ENCODE results near the gene IFI16.
"Not testable (repeated sequence)": the region's sequence is repeated elsewhere in the genome, so short reads cannot be mapped to it uniquely, and the experiment has no call there.

IFI16 gene

DNA sequence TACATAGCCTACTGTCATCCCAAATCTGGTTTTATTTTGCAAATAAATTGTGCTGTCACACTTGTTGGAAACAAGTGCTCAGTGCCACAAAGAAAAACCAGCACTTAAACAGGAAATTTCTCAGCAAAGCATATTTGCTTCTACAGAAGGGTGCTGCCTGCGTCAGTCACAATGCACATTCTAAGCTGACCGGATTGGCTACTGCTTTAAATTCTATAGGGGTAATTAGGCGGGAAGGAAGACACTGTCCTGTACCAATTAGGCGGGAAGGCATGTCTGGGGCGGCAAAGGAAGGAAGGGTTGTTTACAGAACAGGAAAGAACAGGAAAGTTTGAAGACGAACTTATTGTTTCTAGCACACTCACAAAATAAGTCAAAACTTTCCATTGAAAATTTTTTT is 2.8 kb downstream of the IFI16 start:
- peak; percentile 60 for ATAC-seq (replicated peaks)
- Mint-ChIP-seq H3K27me3 (no peaks in the 10 kb centered on the region), H3K4me3 (peak overlapping the region; percentile 79 to 87), H3K36me3 (peaks cover 38 to 54% of the 10 kb centered on the region in 2 donors), H3K4me1 (peaks cover 44 to 71% of the 10 kb centered on the region in 2 donors), H3K9me3 (no peaks in the 10 kb centered on the region), H3K27ac (peak overlapping the region; percentile 89)
- peak; percentile 56 for DNase-seq

DNA sequence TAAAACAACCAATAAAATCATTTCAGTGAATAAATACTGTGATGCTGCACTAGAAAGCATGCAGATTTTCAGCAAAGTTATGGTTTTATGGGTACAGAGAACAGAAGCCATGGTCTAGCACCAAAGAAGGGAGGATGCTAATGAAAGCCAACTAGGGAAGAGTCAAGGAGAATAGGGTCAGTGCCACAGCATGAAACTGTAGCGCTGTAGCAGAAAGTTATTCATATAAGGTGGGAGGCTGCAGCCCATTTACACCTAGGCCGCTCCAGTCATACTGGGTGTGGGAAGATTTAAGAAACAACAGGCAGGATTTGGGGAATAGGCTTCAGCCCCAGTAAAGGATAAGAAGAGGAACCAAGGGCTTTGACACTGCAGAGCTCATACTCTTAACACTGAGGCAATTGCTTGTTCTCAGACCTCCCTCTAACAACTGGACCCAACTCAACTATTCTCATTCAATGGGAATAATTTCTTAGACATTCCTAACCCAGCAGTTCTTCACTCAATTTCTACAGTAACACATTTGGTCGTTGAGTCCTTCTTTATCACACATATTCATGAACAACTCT is 4.4 kb downstream of the IFI16 start:
- Mint-ChIP-seq H3K4me3 (peak overlapping the region; percentile 79 to 87), H3K9me3 (no peaks in the 10 kb centered on the region), H3K27ac (peak overlapping the region; percentile 89), H3K4me1 (peaks cover 38 to 69% of the 10 kb centered on the region in 2 donors), H3K36me3 (peaks cover 47 to 62% of the 10 kb centered on the region in 2 donors), H3K27me3 (no peaks in the 10 kb centered on the region)
- ATAC-seq (replicated peaks) (no peak), DNase-seq (no peak)

DNA sequence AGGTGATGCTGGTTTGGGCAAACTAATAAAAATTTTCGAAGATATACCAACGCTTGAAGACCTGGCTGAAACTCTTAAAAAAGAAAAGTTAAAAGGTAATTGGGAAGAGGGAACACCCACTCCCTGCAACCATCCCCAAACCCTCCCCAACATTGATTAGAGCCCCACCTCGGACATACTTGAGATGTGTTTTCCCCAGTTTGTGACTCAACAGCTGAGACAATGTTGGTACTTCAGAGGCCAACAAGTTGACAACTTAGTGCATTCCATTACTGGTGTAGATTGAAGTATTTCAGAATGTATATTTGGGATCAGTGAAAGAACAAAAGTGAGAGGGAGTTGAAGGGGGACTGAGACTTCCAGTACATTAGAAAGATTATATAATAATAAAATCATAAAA is 5.1 kb downstream of the IFI16 start:
- Mint-ChIP-seq H3K4me3 (peak overlapping the region; percentile 79 to 87), H3K4me1 (peaks cover 39 to 67% of the 10 kb centered on the region in 2 donors), H3K36me3 (peaks cover 53 to 67% of the 10 kb centered on the region in 2 donors)

DNA sequence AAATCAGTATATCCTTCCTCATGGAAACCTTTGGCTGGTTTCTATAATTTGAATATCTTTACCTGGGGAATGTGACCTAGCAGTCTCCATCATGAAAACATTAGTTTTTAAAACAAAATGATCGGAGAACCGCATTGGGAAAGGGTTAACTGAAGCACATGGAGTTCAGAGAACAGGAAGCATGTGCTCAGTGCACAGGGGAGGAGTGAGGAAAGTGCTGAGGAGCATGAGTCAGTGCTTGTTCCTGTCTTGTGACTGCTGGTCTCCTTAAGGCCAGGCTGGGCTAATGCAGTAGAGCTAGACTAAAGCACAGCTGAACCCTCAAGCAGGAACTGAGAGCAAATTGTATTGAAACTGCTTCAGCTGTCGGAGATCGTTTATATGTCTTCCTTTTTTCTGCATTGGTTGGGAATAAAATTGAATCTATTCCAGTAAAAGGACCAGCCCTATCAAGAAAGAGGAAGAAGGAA is 5.8 kb downstream of the IFI16 start:
- DNase-seq: peak; percentile 78

More for the DNA sequence above, 5.1 kb downstream of the IFI16 start:
- no peak for ATAC-seq (replicated peaks)
- H3K27me3 Mint-ChIP-seq: no peaks in the 10 kb centered on the region
- DNase-seq: no peak
- peak overlapping the region; percentile 89 for H3K27ac Mint-ChIP-seq
- H3K9me3 Mint-ChIP-seq: no peaks in the 10 kb centered on the region

DNA sequence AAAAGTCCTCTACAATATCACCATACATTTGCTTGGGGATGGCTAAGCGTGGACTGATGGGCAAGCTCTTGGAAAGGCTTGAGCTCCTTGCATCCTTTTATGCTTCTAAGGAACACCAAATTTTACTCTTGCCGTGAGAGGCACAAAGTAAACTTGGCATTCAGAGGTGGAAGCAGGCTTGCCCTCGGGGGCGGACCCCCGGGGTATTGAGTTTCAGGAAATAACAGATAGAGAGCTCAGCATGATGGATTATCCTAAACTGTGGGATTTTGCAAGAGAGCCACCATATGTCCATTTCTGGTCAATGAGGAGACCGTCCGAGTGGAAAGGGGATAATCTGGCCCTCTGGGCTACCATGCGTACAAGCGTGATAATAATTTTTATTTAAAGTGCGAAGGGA is 14.0 kb downstream of the IFI16 start:
- Mint-ChIP-seq H3K27me3 (no peaks in the 10 kb centered on the region), H3K36me3 (peaks cover 67 to 82% of the 10 kb centered on the region in 2 donors), H3K4me3 (no peak overlapping the region), H3K4me1 (peaks cover 46 to 68% of the 10 kb centered on the region in 2 donors), H3K9me3 (peaks cover 0 to 2% of the 10 kb centered on the region in 2 donors), H3K27ac (peak overlapping the region; percentile 47)
- ATAC-seq (replicated peaks) (no peak), DNase-seq (no peak)

More for the DNA sequence above, 5.8 kb downstream of the IFI16 start:
- peak; percentile 99 for ATAC-seq (replicated peaks)
- H3K27ac Mint-ChIP-seq: peak overlapping the region; percentile 99
- no peaks in the 10 kb centered on the region for H3K9me3 Mint-ChIP-seq
- H3K36me3 Mint-ChIP-seq: peaks cover 54 to 67% of the 10 kb centered on the region in 2 donors
- peaks cover 42 to 71% of the 10 kb centered on the region in 2 donors for H3K4me1 Mint-ChIP-seq
- H3K4me3 Mint-ChIP-seq: peak overlapping the region; percentile 78 to 81
- no peaks in the 10 kb centered on the region for H3K27me3 Mint-ChIP-seq

DNA sequence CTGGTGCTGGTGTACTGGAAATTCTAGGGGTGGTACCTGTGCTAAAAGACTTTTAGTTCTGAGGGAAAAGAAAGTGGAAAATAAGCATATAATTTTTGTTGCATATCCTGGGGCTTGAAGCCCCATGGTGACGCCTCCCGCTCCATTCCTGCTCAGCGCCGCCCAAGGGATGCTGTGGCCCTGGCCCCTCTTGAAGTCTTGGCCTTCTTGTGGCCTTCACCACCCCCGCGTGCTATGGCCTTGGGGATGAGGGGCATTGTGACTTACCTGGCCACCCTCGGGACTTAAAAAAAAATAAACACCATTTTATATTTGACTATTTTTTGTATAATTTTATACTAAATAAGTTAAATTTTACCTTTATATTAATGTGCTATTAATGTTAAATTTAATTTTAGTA is 15.3 kb downstream of the IFI16 start:
- H3K9me3 Mint-ChIP-seq: peaks cover 0 to 3% of the 10 kb centered on the region in 2 donors
- H3K27ac Mint-ChIP-seq: peak overlapping the region; percentile 47
- H3K27me3 Mint-ChIP-seq: no peaks in the 10 kb centered on the region
- DNase-seq (no peak), ATAC-seq (replicated peaks) (no peak)
- peaks cover 43 to 72% of the 10 kb centered on the region in 2 donors for H3K4me1 Mint-ChIP-seq
- H3K4me3 Mint-ChIP-seq: no peak overlapping the region
- peaks cover 72 to 86% of the 10 kb centered on the region in 2 donors for H3K36me3 Mint-ChIP-seq

DNA sequence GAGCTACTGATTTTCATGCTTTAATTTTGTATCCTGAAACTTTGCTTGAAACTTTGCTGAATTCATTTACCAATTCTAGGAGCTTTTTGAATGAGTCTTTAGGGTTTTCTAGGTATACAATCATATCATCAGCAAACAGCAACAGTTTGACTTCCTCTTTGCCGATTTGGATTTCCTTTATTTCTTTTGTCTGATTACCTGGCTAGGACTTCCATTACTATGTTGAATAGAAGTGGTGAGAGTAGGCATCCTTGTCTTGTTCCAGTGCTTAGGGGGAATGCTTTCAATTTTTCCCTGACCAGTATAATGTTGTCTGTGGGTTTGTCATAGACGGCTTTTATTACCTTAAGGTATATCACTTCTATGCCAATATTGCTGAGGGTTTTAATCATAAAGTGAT is 17.1 kb downstream of the IFI16 start:
- H3K27ac Mint-ChIP-seq: peak overlapping the region; percentile 51

DNA sequence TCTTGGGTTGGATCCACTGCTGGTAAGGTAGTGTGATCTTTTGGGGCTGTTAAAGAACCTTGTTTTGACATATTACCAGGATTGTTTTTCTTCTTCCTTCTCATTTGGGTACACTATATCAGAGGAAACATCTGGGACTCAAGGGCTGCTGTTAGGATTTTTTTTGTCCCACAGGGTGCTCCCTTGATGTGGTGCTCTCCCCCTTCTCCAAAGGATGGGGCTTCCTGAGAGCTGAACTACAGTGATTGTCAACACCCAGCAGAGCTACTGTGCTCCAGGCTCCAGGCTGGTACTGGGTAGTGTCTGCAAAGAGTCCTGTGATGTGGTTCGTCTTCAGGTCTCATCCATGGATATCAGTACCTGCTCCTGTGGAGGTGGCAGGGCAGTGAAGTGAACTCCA is 20.6 kb downstream of the IFI16 start:
- peak overlapping the region; percentile 88 for H3K27ac Mint-ChIP-seq
- peaks cover 73 to 93% of the 10 kb centered on the region in 2 donors for H3K36me3 Mint-ChIP-seq
- DNase-seq: no peak
- peaks cover 46 to 68% of the 10 kb centered on the region in 2 donors for H3K4me1 Mint-ChIP-seq
- H3K4me3 Mint-ChIP-seq: peak overlapping the region; percentile 23 to 37
- ATAC-seq (replicated peaks): no peak
- H3K9me3 Mint-ChIP-seq: peaks cover 0 to 3% of the 10 kb centered on the region in 2 donors
- no peaks in the 10 kb centered on the region for H3K27me3 Mint-ChIP-seq

More for the DNA sequence above, 17.1 kb downstream of the IFI16 start:
- Mint-ChIP-seq H3K4me3 (peak overlapping the region in 1 of 2 donors; percentile 32), H3K36me3 (peaks cover 71 to 86% of the 10 kb centered on the region in 2 donors), H3K4me1 (peaks cover 48 to 78% of the 10 kb centered on the region in 2 donors)
- ATAC-seq (replicated peaks); H3K9me3 Mint-ChIP-seq; H3K27me3 Mint-ChIP-seq; DNase-seq: not testable (repeated sequence)

DNA sequence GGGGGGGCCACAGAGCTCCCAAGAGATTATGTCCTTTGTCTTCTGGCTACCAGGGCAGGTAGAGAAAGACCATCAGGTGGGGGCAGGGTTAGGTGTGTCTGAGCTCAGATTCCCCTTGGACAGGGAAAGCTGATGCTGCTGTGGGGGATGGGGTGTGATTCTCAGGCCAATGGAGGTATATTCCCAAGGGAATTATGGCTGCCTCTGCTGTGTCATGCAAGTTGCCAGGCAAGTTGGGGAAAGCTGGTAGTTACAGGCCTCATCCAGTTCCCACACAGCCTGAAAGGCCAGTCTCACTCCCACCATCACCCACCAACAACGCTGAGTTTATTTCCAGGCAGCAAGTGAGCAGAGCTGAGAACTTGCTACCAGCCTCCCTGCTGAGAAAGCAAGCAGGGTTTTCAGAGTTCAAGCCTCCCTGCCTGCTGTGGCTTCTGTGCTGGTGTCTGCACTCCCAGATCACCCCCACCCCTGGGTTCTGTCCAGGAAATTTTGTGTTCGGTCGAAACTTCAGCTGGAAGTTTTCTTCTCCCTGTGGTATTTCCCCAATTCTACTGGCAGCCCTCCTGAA is 21.3 kb downstream of the IFI16 start:
- H3K4me1 Mint-ChIP-seq: peaks cover 40 to 62% of the 10 kb centered on the region in 2 donors
- DNase-seq (no peak), ATAC-seq (replicated peaks) (no peak)
- H3K4me3 Mint-ChIP-seq: no peak overlapping the region
- no peaks in the 10 kb centered on the region for H3K27me3 Mint-ChIP-seq
- H3K36me3 Mint-ChIP-seq: peaks cover 69 to 93% of the 10 kb centered on the region in 2 donors
- peaks cover 0 to 3% of the 10 kb centered on the region in 2 donors for H3K9me3 Mint-ChIP-seq
- H3K27ac Mint-ChIP-seq: peak overlapping the region; percentile 88

DNA sequence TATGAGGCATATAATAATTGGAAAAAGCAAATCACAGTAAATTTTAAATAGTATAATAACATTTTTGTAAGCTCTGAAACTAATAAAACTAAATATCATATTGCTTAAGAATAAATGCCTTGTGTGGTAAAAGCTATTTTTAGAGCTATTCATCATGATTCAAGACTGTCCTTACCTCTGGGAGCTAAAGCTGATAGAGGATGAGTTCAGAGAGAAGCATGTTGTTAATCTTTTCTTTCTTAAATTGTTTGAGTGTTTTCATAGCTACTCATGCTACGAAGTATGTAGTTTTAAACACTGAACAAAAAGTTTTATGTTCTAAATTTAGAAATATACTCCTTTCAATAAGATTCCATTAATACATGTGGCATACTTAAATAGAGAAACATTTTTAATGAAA is 30.5 kb downstream of the IFI16 start:
- ATAC-seq (replicated peaks) (no peak), DNase-seq (no peak)
- peaks cover 13 to 16% of the 10 kb centered on the region in 2 donors for H3K4me1 Mint-ChIP-seq
- H3K27me3 Mint-ChIP-seq: no peaks in the 10 kb centered on the region
- peaks cover 19 to 52% of the 10 kb centered on the region in 2 donors for H3K36me3 Mint-ChIP-seq
- H3K4me3 Mint-ChIP-seq: no peak overlapping the region
- H3K9me3 Mint-ChIP-seq: no peaks in the 10 kb centered on the region
- no peak overlapping the region for H3K27ac Mint-ChIP-seq

DNA sequence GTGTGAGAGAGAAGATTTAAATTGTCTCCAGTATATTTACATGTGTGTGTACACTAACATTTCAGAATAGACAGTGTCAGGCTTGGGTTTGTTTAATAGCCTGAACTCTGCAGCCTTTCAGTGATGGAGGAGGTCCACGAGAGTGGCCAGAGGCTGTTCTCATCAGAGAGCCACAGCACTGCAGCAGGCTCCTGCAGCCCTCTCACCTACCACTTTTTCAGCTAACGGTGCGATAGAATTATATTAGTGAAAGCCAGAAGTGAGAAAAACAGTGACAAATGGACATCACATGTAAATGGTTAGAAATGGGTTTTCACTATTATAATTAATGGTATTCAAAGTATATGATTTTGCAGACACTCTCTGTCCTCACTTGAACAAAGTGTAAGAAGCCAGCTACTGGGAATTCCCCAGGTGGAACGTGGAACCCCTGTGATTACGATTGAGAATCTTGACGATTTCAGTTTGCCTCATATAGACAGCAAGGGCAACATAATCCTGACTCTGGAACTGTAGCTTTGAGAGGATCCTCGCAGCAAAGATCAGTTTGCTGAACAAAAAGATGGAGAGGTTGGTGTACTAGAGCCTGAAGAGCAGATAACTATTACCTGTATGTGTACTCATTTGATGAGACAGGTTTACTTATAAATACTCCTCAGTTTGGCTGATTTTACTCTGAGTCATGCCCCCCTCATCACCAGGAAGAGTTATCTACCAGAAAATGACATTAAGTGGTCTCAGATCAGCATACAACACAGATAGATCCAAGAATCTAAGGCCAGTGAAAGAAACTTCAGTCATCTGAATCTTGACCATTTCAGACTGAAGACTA is 31.4 kb downstream of the IFI16 start:
- Mint-ChIP-seq H3K4me3 (peak overlapping the region in 1 of 2 donors; percentile 21), H3K27me3 (no peaks in the 10 kb centered on the region), H3K9me3 (no peaks in the 10 kb centered on the region), H3K36me3 (peaks cover 17 to 47% of the 10 kb centered on the region in 2 donors), H3K4me1 (peaks cover 13 to 17% of the 10 kb centered on the region in 2 donors), H3K27ac (peak overlapping the region; percentile 33)
- ATAC-seq (replicated peaks): peak; percentile 29 to 36
- no peak for DNase-seq

DNA sequence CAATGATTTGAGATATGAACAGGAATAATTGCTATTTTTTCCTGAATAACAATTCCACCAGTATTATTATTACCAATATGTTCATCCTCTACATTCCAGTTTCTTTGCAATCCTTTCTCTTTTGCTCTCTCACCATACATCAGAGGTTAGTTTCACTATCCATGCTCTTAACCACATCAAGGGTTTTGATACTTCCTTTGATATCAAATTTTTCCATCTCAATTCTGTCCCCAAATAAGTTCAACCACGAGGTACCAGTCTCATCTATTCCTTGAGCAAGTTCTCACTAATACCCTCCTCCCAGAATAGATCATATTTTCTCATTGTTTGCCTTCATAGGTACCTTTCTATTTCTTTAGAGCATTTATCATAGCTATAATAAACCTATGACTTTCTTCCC is 36.8 kb downstream of the IFI16 start:
- not testable (repeated sequence) for H3K4me3 Mint-ChIP-seq; H3K9me3 Mint-ChIP-seq; ATAC-seq (replicated peaks); DNase-seq; H3K27me3 Mint-ChIP-seq
- Mint-ChIP-seq H3K27ac (peak overlapping the region; percentile 63), H3K4me1 (peaks cover 20 to 28% of the 10 kb centered on the region in 2 donors), H3K36me3 (peaks cover 25 to 49% of the 10 kb centered on the region in 2 donors)

DNA sequence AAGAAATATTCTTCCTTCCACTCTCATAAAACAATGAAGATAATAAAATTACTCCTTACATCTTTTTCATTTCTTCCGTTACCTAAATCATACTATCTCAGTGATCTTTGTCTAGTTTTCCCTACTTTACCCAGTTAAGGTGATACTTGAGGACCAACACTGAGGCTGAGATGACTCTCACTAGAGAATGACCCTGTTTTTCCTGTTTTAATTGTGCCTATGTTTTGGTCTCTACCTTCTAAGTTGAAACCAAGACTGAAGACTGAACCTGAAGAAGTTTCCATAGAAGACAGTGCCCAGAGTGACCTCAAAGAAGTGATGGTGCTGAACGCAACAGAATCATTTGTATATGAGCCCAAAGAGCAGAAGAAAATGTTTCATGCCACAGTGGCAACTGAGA is 41.7 kb downstream of the IFI16 start:
- peaks cover 35 to 55% of the 10 kb centered on the region in 2 donors for H3K4me1 Mint-ChIP-seq
- H3K36me3 Mint-ChIP-seq: peaks cover 62 to 68% of the 10 kb centered on the region in 2 donors
- no peaks in the 10 kb centered on the region for H3K27me3 Mint-ChIP-seq
- peak overlapping the region; percentile 15 for H3K27ac Mint-ChIP-seq
- H3K4me3 Mint-ChIP-seq: no peak overlapping the region
- peaks cover 0 to 2% of the 10 kb centered on the region in 2 donors for H3K9me3 Mint-ChIP-seq
- ATAC-seq (replicated peaks): no peak
- no peak for DNase-seq

DNA sequence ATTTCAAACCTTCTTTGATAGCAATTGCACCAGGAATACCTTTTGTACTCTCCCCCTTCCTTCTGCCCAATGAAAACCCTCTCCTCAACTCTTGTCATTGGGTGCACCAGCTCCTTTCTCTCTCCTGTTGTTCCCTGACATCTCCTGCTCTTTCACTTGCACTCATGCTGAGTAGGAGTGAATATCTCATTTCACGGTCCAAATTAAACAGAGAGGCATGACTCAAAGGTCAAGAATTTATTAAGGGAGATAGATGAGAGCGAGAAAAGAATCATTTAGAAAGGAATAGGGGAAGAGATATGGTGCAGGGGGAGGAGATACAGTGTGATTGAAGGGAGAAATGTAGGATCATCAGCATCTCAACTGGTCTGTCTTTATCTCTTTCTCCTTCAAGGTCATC is 44.7 kb downstream of the IFI16 start:
- peak overlapping the region; percentile 59 for H3K27ac Mint-ChIP-seq
- H3K27me3 Mint-ChIP-seq: no peaks in the 10 kb centered on the region
- H3K36me3 Mint-ChIP-seq: peaks cover 77 to 87% of the 10 kb centered on the region in 2 donors
- H3K4me1 Mint-ChIP-seq: peaks cover 32 to 75% of the 10 kb centered on the region in 2 donors
- no peak for DNase-seq
- ATAC-seq (replicated peaks): no peak
- peaks cover 0 to 2% of the 10 kb centered on the region in 2 donors for H3K9me3 Mint-ChIP-seq
- H3K4me3 Mint-ChIP-seq: no peak overlapping the region
